Keratinocyte (primary cell): Measurements from ENCODE around the gene OCEL1. TPM values are rescaled to one million over a fixed set of nuclear protein-coding genes. Genes with fewer than 3 reads are reported as not detected.
A peak's percentile ranks its signal among the peaks of the same experiment; 100 is the strongest.

ENCODE experiments used
- DNase-seq: peaks from one replicate; pipeline ENCODE4 v3.0.0-alpha.2; 2011; ENCODE audit warnings: low read depth, missing footprints, low spot score
- FAIRE-seq: peaks from 2 replicates; lab custom pipeline; 2011; peaks lifted over from hg19 to GRCh38; lab: Jason Lieb, UNC
- H2AFZ ChIP-seq: 2 replicates; pipeline ENCODE4 v1.6.0; 2012; ENCODE audit warnings: low read length, control low read depth, inconsistent platforms; ENCODE audit not compliant: control insufficient read depth
- H3K27ac ChIP-seq: 2 replicates; pipeline ENCODE4 v1.5.1; 2011; ENCODE audit warnings: low read length; ENCODE audit not compliant: control insufficient read depth, insufficient read depth
- H3K27me3 ChIP-seq: 3 replicates; pipeline ENCODE4 v1.6.0; 2011; ENCODE audit warnings: low read length; ENCODE audit not compliant: control insufficient read depth, insufficient read depth; ENCODE audit errors: extremely low read depth
- H3K36me3 ChIP-seq, 2 experiments: 2 replicates in 1 of 2; 3 replicates in 1 of 2; pipeline ENCODE4 v1.5.1; 2011; ENCODE audit warnings: low read length in 2 of 2, mild to moderate bottlenecking in 1 of 2; ENCODE audit not compliant: control insufficient read depth in 2 of 2, insufficient read depth in 2 of 2; ENCODE audit errors: extremely low read depth in 1 of 2
- H3K4me1 ChIP-seq: 3 replicates; pipeline ENCODE4 v1.5.1; 2011; ENCODE audit warnings: low read length; ENCODE audit not compliant: control insufficient read depth, insufficient read depth; ENCODE audit errors: extremely low read depth
- H3K4me2 ChIP-seq: 3 replicates; pipeline ENCODE4 v1.6.0; 2011; ENCODE audit warnings: low read depth, low read length; ENCODE audit not compliant: control insufficient read depth, insufficient read depth; ENCODE audit errors: extremely low read depth
- H3K4me3 ChIP-seq, 3 experiments: fragments of 200-600 bp in 1 of 3; sonication (generic) in 1 of 3; 2 replicates in 2 of 3; 3 replicates in 1 of 3; pipeline ENCODE4 v1.5.1; 2011 to 2016; ENCODE audit warnings: low read length in 3 of 3, mild to moderate bottlenecking in 3 of 3, control low read depth in 2 of 3, inconsistent platforms in 1 of 3, low read depth in 1 of 3, mixed read lengths in 1 of 3, mixed run types in 1 of 3, moderate library complexity in 1 of 3; ENCODE audit not compliant: control insufficient read depth in 2 of 3, insufficient read depth in 2 of 3; ENCODE audit errors: extremely low read depth in 1 of 3
- H3K79me2 ChIP-seq: 2 replicates; pipeline ENCODE4 v1.6.0; 2012; ENCODE audit warnings: low read length; ENCODE audit not compliant: control insufficient read depth, insufficient read depth
- H3K9ac ChIP-seq: 3 replicates; pipeline ENCODE4 v1.6.0; 2011; ENCODE audit warnings: low read length; ENCODE audit not compliant: control insufficient read depth, insufficient read depth; ENCODE audit errors: extremely low read depth
- H3K9me1 ChIP-seq: 3 replicates; pipeline ENCODE4 v1.6.0; 2011; ENCODE audit warnings: low read length; ENCODE audit not compliant: control insufficient read depth, insufficient read depth; ENCODE audit errors: extremely low read depth
- H3K9me3 ChIP-seq: 2 replicates; pipeline ENCODE4 v1.5.1; 2012; ENCODE audit warnings: low read depth, low read length; ENCODE audit not compliant: control insufficient read depth
- H4K20me1 ChIP-seq: 3 replicates; pipeline ENCODE4 v1.6.0; 2011; ENCODE audit warnings: low read length; ENCODE audit not compliant: control insufficient read depth, insufficient read depth; ENCODE audit errors: extremely low read depth
- EZH2 ChIP-seq: IDR thresholded peaks from one replicate; pipeline ENCODE4 v1.6.1; 2012; ENCODE audit warnings: inconsistent platforms, mild to moderate bottlenecking, low read length, moderate library complexity
- dilution Hi-C: fragments of 300-500 bp; cut with MboI; formaldehyde crosslinking; loops from one replicate; pipeline ENCODE4 v1.7.0; 2020; ENCODE audit warnings: low sequenced_read_pairs; ENCODE audit not compliant: extremely low pct_ligation_motif_present
- polyA minus RNA-seq, 3 experiments: library from RNA; depleted of rRNA, polyadenylated mRNA; stranded (reverse); fragments of >200 nt; gene quantifications; 1 replicate in 1 of 3; 2 replicates in 1 of 3; 3 replicates in 1 of 3; pipeline ENCODE4 v1.2.3, GENCODE V29; 2011
- polyA plus RNA-seq, 5 experiments: library from polyadenylated mRNA; depleted of rRNA in 3 of 5; stranded (reverse) in 3 of 5; stranded (forward) in 1 of 5; unstranded in 1 of 5; fragments of >200 nt; gene quantifications; 1 replicate in 1 of 5; 2 replicates in 3 of 5; 3 replicates in 1 of 5; pipeline versions ENCODE4 v1.2.1 to v1.2.3, GENCODE V29; 2011 to 2012; ENCODE audit warnings: missing spikeins in 2 of 5, low read depth in 1 of 5, low replicate concordance in 1 of 5
- TF ChIP-seq, protein P1 (sequence below), 3 experiments: IDR thresholded peaks in 1 of 3; conservative IDR thresholded peaks in 1 of 3; optimal IDR thresholded peaks in 1 of 3; 2 replicates in 2 of 3; 3 replicates in 1 of 3; pipeline versions ENCODE3 to v1.5.1; 2011; ENCODE audit warnings: low read length in 3 of 3, mild to moderate bottlenecking in 3 of 3, moderate library complexity in 2 of 3, control low read depth in 1 of 3, inconsistent platforms in 1 of 3; ENCODE audit not compliant: insufficient read depth in 2 of 3; ENCODE audit errors: extremely low read depth in 1 of 3

The OCEL1 gene, protein sequence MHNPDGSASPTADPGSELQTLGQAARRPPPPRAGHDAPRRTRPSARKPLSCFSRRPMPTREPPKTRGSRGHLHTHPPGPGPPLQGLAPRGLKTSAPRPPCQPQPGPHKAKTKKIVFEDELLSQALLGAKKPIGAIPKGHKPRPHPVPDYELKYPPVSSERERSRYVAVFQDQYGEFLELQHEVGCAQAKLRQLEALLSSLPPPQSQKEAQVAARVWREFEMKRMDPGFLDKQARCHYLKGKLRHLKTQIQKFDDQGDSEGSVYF
- polyA plus RNA-seq (2.1 to 6.6 TPM (median 2.2 TPM) in 3 replicates), polyA minus RNA-seq (1.5 to 7.8 TPM (median 1.8 TPM) in 3 replicates)
- 3.2 TPM for polyA plus RNA-seq (2011; ENCODE audit: low read depth)
- polyA plus RNA-seq (2011; cell fraction: cytosol; rRNA removed): 3.5 and 7.4 TPM in 2 replicates
- polyA plus RNA-seq (2011; cell fraction: nucleus; rRNA removed): 5.7 and 9.2 TPM in 2 replicates
- polyA plus RNA-seq (2012; ENCODE audit: low replicate concordance): 6.5 and 18.1 TPM in 2 replicates
- 4.0 TPM for polyA minus RNA-seq (2011; cell fraction: cytosol; rRNA and poly(A)+ RNA removed)
- polyA minus RNA-seq (2011; cell fraction: nucleus; rRNA and poly(A)+ RNA removed): 1.6 and 2.4 TPM in 2 replicates

DNA sequence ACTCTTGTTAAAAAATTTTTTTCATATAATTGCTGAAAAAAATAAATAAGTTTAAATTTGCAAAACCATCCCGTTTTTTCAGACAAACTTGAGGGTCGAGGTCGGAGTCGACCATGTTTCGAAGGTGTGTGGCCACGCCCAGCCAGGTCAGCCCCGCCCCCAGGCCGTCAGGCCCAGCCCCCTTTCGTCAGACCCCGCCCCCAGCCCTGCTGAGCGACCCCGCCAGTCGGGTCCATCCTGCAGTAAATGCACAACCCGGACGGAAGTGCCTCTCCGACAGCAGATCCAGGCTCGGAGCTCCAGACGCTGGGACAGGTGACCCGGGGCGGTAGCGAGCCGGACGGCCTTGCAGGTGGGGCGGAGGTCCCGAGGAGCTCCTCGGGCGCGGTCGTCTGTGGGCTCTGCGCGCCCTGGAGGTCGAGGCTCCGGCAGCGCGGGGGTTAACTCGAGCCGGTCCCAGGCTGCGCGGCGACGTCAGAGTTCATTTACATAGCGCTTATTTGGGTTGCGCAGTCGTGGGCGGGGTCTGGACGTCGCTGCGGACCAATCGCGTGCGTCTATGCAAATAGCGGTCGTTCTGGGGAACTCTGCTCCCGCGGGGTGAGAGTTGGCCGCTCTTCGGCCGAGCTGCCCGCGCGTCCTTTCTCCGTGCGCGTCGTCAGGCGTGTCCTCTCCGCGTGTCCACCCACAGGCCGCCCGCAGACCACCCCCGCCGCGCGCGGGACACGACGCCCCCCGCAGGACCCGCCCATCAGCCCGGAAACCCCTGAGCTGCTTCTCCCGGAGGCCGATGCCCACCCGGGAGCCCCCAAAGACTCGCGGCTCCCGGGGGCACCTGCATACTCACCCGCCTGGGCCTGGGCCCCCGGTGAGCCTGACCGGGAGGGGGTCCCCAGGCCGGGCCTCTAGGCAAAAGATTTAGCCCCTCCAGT lies at the start of gene OCEL1:
TSS of gene OCEL1 (plus strand) at position 225 of the 932 bp plus-strand sequence. CDS start at position 247, 22 bp downstream.
- peak within 1 kb of the TSS; percentile 61 for H3K27ac ChIP-seq
- DNase-seq: peak; percentile 64
- peak within 1 kb of the TSS; percentile 77 for H3K4me2 ChIP-seq
- H3K9me1 ChIP-seq: no peaks in the 10 kb centered on the region
- H3K27me3 ChIP-seq: no peaks in the 10 kb centered on the region
- FAIRE-seq: peak; percentile 67
- H4K20me1 ChIP-seq: no peaks in the 10 kb centered on the region
- no peaks in the 10 kb centered on the region for H3K9me3 ChIP-seq
- TF ChIP-seq EZH2: no peak
- TF ChIP-seq, protein P1, sequence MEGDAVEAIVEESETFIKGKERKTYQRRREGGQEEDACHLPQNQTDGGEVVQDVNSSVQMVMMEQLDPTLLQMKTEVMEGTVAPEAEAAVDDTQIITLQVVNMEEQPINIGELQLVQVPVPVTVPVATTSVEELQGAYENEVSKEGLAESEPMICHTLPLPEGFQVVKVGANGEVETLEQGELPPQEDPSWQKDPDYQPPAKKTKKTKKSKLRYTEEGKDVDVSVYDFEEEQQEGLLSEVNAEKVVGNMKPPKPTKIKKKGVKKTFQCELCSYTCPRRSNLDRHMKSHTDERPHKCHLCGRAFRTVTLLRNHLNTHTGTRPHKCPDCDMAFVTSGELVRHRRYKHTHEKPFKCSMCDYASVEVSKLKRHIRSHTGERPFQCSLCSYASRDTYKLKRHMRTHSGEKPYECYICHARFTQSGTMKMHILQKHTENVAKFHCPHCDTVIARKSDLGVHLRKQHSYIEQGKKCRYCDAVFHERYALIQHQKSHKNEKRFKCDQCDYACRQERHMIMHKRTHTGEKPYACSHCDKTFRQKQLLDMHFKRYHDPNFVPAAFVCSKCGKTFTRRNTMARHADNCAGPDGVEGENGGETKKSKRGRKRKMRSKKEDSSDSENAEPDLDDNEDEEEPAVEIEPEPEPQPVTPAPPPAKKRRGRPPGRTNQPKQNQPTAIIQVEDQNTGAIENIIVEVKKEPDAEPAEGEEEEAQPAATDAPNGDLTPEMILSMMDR (optimal IDR thresholded peaks at IDR 0.05 in 1 of 3, IDR thresholded peaks at IDR 0.05 in 1 of 3, conservative IDR thresholded peaks at IDR 0.05 in 1 of 3; ENCODE audit: extremely low read depth in 1 of 3, insufficient read depth in 2 of 3, low read length in 3 of 3): no peak
- H3K9ac ChIP-seq: peak within 1 kb of the TSS; percentile 73
- H3K4me3 ChIP-seq: peak within 1 kb of the TSS; percentile 62 to 81 (median 80)
- no peaks in the 10 kb centered on the region for H3K79me2 ChIP-seq
- dilution Hi-C loops: no loop called here
- peaks cover 2 to 3% of the 10 kb centered on the region in 2 experiments for H3K36me3 ChIP-seq
- H2AFZ ChIP-seq: peak within 1 kb of the TSS; percentile 96
- H3K4me1 ChIP-seq: no peaks in the 10 kb centered on the region

DNA sequence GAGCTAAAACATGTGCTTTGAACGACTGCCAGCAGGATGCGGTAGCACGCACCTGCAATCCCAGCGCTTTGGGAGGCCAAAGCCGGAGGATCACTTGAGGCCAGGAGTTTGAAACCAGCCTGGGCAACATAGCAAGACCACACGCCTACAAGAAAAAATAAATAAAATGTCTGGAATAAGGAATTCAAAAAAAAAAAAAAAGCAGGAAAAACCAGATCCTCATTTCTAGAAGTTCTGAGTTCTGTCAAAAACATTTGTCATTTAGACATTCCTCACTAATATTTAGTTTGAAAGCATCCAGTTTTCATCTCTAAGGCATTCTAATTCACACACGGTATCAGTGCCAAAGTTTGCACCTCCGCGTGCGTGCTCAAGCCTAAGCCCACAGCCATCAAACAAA lies 47.7 kb upstream of the OCEL1 start:
- no peak for TF ChIP-seq EZH2
- TF ChIP-seq, protein P1 (optimal IDR thresholded peaks at IDR 0.05 in 1 of 3, IDR thresholded peaks at IDR 0.05 in 1 of 3, conservative IDR thresholded peaks at IDR 0.05 in 1 of 3; ENCODE audit: extremely low read depth in 1 of 3, insufficient read depth in 2 of 3, low read length in 3 of 3): no peak
- Histone ChIP-seq H4K20me1 (no peaks in the 10 kb centered on the region), H3K9me3 (no peaks in the 10 kb centered on the region), H3K27me3 (no peaks in the 10 kb centered on the region), H3K4me2 (no peak overlapping the region), H3K79me2 (no peaks in the 10 kb centered on the region), H2AFZ (no peak overlapping the region), H3K9ac (no peak overlapping the region), H3K9me1 (no peaks in the 10 kb centered on the region), H3K27ac (no peak overlapping the region), H3K4me3 (no peak overlapping the region), H3K36me3 (peaks cover 12 to 17% of the 10 kb centered on the region in 2 experiments), H3K4me1 (peaks cover 3% of the 10 kb centered on the region)
- no peak for DNase-seq
- FAIRE-seq: no peak
- dilution Hi-C loops: no loop called here
